VCaP (cell line): ENCODE data around the gene TMTC1.
"Not testable (repeated sequence)": the region's sequence is repeated elsewhere in the genome, so short reads cannot be mapped to it uniquely, and the experiment has no call there.

Experiments used
- H3K27ac ChIP-seq: fragments of 450-650 bp; 2 replicates; pipeline ENCODE4 v1.5.1; 2017
- TF ChIP-seq, protein P1 (sequence below): fragments of 450-650 bp; conservative IDR thresholded peaks from 2 replicates; pipeline ENCODE4 v1.5.1; 2017; ENCODE audit warnings: mild to moderate bottlenecking, moderate library complexity

Gene TMTC1

DNA sequence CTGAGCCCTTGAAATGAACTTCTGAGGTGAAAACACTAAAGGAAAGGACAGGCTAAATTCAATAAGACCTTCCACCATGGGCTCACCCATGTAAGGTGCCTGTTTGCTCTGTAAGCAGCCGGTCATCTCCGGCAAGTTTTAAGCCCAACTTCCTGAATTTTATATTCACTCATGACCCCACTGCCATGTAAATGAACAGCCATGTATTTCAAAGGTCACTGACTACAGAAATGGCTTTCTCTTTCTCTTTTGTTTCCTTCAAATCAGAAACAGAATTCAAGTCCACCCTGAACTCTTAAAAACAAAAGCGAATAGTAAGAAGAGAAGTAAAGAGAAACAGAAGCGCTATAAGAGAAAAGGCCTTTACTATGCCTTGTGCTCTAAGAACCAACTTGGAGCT lies 224.5 kb downstream of the TMTC1 start:
- TF ChIP-seq, protein P1, sequence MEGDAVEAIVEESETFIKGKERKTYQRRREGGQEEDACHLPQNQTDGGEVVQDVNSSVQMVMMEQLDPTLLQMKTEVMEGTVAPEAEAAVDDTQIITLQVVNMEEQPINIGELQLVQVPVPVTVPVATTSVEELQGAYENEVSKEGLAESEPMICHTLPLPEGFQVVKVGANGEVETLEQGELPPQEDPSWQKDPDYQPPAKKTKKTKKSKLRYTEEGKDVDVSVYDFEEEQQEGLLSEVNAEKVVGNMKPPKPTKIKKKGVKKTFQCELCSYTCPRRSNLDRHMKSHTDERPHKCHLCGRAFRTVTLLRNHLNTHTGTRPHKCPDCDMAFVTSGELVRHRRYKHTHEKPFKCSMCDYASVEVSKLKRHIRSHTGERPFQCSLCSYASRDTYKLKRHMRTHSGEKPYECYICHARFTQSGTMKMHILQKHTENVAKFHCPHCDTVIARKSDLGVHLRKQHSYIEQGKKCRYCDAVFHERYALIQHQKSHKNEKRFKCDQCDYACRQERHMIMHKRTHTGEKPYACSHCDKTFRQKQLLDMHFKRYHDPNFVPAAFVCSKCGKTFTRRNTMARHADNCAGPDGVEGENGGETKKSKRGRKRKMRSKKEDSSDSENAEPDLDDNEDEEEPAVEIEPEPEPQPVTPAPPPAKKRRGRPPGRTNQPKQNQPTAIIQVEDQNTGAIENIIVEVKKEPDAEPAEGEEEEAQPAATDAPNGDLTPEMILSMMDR, result no peak
- no peak overlapping the region for H3K27ac ChIP-seq

DNA sequence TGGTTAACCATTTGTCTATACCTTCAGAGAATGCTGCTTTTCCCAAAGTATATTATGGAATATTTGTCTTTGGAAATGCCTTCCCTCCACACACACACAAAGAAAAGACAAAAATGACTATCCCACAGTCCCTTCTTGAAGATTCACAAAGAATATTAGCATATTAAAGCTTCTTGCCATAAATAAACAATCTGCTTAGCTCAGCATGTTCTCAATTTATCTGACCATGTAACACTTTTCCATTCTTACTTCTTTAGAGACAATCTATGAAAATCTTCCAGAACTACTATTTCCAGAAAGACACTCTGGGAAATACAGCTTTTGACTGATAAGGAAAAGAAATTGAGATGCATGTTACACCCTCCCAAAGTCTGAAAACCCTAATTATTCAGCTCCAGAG lies 227.4 kb downstream of the TMTC1 start:
- H3K27ac ChIP-seq, result no peak overlapping the region
- TF ChIP-seq, protein P1, result no peak

DNA sequence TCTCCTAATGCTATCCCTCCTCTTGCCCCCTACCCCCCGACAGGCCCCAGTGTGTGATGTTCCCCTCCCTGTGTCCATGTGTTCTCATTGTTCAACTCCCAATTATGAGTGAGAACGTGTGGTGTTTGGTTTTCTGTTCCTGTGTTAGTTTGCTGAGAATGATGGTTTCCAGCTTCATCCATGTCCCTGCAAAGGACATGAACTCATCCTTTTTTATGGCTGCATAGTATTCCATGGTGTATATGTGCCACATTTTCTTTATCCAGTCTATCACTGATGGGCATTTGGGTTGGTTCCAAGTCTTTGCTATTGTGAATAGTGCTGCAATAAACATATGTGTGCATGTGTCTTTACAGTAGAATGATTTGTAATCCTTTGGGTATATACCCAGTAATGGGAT lies 228.3 kb downstream of the TMTC1 start:
- not testable (repeated sequence) for H3K27ac ChIP-seq

DNA sequence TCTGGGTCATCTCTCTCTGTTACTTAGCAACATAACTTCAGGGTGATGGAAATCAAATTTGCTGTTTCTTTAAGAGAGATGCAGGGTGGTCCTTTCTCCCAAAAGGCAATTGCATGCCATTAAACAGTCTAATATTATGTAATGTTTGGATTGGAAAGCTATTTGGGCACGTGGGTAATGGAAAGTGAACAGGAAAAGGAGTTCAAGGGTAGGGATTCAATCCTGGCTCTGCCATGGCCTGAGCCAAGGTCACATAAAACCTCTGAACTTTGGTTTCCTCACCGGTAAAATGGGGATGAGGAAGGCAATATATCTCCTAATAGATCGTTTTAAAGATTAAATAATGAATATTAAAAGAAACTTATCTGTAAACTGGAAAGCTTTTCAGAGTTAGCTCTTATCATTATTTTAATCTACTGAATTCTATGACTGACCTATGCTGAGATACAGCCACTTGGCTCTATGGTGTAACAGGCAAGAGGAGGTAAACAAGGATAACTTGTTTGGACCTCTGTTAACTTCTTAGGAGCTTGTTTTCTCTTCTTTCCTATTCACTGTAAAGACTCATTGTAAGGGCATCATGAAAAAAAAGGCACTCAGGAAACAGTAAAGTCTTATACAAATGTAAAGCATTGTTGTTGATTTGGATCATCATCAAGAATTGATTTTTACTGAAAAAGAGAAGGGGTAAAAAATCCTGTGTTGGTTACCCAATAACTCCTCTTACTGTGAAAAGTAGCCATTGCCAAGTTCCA lies 230.6 kb downstream of the TMTC1 start:
- no peak overlapping the region; the same call in 1 of the 2 replicates for H3K27ac ChIP-seq
- TF ChIP-seq, protein P1, result no peak

DNA sequence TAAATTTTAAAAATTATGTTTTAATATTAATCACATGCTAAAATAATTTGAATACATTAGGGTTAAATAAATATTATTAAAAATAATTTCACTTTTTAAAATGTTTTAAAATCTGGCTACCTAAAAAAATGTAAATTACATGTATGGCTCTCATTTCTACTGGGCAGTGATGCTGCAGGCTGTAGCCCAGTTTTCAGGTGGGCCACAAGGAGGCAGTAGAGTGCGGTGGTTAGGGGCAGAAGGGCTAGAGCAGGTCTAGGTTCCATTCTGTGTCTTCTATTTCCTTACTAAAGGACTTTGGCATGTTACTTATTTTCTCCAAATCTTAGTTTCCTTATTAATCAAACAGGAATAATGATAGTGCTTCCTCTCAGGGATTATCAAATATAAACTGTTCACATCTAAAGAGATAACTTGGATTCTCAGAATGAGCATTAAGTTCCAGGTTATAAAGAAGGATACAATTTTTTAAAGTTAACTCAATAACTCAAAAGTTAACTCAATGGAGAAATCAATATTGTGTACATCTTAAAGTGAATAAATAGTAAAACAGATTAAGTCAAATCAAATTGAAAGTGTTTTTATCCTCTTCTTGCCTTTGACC lies 231.3 kb downstream of the TMTC1 start:
- TF ChIP-seq, protein P1, result peak; percentile 96
- H3K27ac ChIP-seq, result no peak overlapping the region; the same call in 1 of the 2 replicates

DNA sequence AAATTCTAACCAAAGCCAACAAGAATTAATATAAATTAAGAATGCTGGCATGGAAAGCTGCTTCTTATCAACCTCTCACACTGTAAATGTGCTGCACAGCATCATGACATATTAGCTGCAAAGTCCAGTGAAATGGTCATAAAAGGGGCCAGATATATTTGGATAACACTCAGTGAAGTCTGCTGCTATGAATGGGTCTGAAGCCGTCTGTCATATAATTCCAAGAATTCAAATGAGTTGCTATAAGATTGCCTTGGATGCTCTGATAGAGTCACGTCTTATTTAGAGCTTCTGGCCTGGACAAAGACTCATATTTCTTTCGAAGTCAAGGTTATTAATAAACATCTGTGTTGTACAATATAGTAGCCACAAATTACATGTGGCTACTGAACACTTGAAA lies 231.9 kb downstream of the TMTC1 start:
- TF ChIP-seq, protein P1, result no peak
- no peak overlapping the region for H3K27ac ChIP-seq

DNA sequence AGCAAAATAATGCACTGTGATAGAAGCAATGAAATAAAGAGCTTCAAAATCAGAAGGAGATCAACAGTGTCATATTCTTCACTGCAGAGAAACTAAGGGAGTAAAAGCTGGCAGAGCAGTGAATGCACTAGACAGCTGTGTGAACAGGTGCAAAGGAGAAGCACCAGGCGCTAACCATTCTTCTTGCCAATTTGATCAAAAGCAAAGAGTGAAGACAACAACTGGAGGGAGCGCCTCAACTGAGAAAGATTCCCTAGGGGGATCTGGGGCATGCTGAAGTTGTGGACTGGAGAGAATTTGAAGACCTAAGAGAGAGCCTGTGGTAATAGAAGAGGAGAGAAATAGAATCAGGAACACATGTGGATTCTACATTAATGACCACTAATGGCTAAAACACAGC lies 235.9 kb downstream of the TMTC1 start:
- no peak overlapping the region for H3K27ac ChIP-seq
- TF ChIP-seq, protein P1, result no peak

DNA sequence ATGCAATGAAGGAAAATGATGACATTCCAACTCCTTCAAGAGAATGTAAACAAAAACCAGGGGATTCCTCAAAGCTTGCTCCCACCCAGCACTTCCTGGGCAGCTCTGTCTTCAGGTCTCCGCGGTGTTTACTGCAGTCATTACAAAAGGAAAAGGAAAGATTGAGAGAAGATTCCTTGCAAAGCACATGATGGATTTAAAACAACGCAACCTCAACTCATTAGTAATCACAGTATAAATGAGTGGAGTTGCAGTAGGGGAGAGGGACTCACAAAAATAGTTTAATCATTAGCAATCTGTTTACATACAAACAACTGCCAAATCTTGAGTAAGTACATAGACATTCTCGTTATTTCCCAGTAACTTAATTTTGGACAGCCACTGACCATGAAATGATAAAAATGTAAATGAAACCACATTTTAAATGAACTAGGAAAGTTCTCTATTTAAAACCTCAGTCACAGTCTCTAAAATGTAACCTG lies 236.6 kb downstream of the TMTC1 start:
- H3K27ac ChIP-seq, result no peak overlapping the region
- TF ChIP-seq, protein P1, result no peak
